Naive B cell (primary cell): ENCODE results near the gene ECHS1. TPM values are rescaled to one million over a fixed set of nuclear protein-coding genes. Genes with fewer than 3 reads are reported as not detected.

ENCODE experiments used
- ATAC-seq, 2 donors: fragments of 150-1000 bp; cut with Tn5 transposase; 2 replicates each; pipeline ENCODE4 v1.10.0; 2021; ENCODE audit warnings: low read depth in 2 of 2, mild to moderate bottlenecking in 2 of 2, moderate library complexity in 2 of 2
- DNase-seq: peaks from one replicate; pipeline ENCODE4 v3.0.0; 2022
- H3K27ac Mint-ChIP-seq, 6 donors: one replicate each; pipeline ENCODE4 v1.8.0; 2020 to 2022; ENCODE audit warnings: mild to moderate bottlenecking in 6 of 6, mixed read lengths in 6 of 6, moderate library complexity in 5 of 6, inconsistent platforms in 2 of 6
- H3K27me3 Mint-ChIP-seq, 3 donors: one replicate each; pipeline ENCODE4 v1.8.0; 2021 to 2022; ENCODE audit warnings: mixed read lengths in 3 of 3, mild to moderate bottlenecking in 1 of 3
- H3K36me3 Mint-ChIP-seq, 2 donors: one replicate each; pipeline ENCODE4 v1.8.0; 2020 to 2022; ENCODE audit warnings: mixed read lengths in 2 of 2, inconsistent platforms in 1 of 2, mild to moderate bottlenecking in 1 of 2
- H3K4me1 Mint-ChIP-seq, 3 donors: one replicate each; pipeline ENCODE4 v1.8.0; 2020 to 2022; ENCODE audit warnings: mixed read lengths in 3 of 3, inconsistent platforms in 1 of 3, mild to moderate bottlenecking in 1 of 3, moderate library complexity in 1 of 3
- H3K4me3 Mint-ChIP-seq, 8 donors: one replicate each; pipeline ENCODE4 v1.8.0; 2020 to 2022; ENCODE audit warnings: mild to moderate bottlenecking in 8 of 8, mixed read lengths in 8 of 8, moderate library complexity in 8 of 8, inconsistent platforms in 2 of 8
- H3K9me3 Mint-ChIP-seq, 7 donors: one replicate each; pipeline ENCODE4 v1.8.0; 2020 to 2022; ENCODE audit warnings: mixed read lengths in 7 of 7, mild to moderate bottlenecking in 5 of 7, inconsistent platforms in 2 of 7, moderate library complexity in 1 of 7
- polyA plus RNA-seq, 6 donors: library from polyadenylated mRNA; unstranded; fragments of 300-500 nt; fragmentation: Illumina TruSeq; gene quantifications; one replicate each; pipeline ENCODE4 v1.2.3, GENCODE V29; 2021; ENCODE audit warnings: low read depth in 6 of 6

ECHS1 gene
- polyA plus RNA-seq, 6 donors from 2014 or later: 89.3 to 121 (median 110) TPM

DNA sequence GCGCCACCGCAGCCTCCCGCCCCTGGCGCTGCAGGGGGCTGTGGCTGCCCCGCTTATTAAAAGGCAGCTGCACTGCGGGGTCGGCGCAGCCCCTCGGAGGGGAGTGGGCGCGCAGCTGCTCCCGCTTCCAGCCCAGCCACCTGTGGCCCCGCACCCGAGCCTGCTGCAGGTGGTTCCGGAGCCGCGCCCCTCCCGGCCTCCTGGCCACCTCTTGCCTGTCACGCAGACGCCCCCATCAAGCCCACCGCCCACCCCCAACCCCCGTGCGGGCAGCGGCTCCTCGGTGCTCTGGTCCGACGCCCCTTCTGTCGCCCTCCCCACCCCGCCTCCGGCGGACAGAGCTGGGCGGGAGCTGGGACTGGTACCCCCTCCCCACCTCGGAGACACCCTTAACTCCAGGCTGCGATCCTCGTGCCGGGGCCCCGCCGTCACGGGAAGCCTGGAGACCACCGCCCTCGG lies 37.0 kb downstream of the ECHS1 start:
- Mint-ChIP-seq H3K4me1 (peaks cover 2 to 15% (median 6%) of the 10 kb centered on the region in 3 donors), H3K4me3 (peak overlapping the region in 2 of 8 donors; percentile 41 to 60), H3K27me3 (peaks cover 13 to 34% (median 21%) of the 10 kb centered on the region in 3 donors), H3K9me3 (peaks cover 0 to 4% (median 0%) of the 10 kb centered on the region in 7 donors), H3K27ac (no peak overlapping the region), H3K36me3 (peaks cover 0 to 14% of the 10 kb centered on the region in 2 donors)
- ATAC-seq: no peak
- no peak for DNase-seq

DNA sequence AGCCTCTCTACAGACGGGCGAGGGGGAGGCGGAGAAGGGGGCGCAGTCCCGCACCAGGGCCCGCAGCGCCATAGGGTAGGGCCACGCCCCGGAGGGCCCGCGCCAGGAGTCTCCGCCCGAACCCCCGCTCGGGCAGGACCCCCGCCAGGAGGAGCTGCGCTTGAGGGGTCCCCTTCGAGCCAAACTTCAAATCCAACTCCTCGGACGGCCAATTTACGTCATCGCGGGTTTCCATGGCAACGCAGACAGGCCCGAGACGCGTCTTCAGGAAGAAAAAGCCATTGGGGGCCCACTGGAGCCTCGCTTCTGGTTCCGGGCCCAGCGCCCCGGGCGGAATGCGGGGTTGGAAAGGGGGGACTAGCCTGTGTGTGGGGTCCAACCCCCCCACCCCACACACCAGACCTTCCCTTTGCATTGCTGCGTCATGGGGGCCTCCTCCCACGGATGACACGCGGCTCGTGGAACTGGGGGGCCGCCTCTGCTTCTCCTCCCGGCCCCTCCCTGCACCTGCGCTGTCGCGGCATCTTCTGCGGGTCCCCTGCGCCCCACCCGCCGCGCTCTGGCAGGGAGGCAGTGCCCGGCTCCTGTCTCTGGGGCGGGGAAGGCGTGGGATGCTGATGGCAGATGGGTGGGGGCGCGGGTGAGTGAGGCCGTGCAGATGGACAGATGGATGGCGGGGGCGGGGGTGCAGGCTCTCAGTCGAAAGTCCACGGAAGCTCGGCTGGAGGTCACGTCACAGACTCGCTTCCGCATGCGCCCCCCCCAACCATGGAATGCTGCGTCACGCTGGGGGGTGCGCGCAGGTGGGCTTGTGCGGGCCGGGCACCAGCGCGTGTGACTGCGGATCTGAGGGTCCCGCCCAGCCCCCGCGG lies 37.7 kb downstream of the ECHS1 start:
- Mint-ChIP-seq H3K27ac (peak overlapping the region in 4 of 6 donors; percentile 65 to 88 (median 76)), H3K36me3 (peaks cover 0 to 14% of the 10 kb centered on the region in 2 donors), H3K9me3 (peaks cover 0 to 4% (median 0%) of the 10 kb centered on the region in 7 donors), H3K4me1 (peaks cover 4 to 15% (median 6%) of the 10 kb centered on the region in 3 donors), H3K4me3 (peak overlapping the region in 7 of 8 donors; percentile 62 to 85 (median 68)), H3K27me3 (peaks cover 9 to 33% (median 21%) of the 10 kb centered on the region in 3 donors)
- peak; percentile 56 to 58 for ATAC-seq
- peak; percentile 79 for DNase-seq

DNA sequence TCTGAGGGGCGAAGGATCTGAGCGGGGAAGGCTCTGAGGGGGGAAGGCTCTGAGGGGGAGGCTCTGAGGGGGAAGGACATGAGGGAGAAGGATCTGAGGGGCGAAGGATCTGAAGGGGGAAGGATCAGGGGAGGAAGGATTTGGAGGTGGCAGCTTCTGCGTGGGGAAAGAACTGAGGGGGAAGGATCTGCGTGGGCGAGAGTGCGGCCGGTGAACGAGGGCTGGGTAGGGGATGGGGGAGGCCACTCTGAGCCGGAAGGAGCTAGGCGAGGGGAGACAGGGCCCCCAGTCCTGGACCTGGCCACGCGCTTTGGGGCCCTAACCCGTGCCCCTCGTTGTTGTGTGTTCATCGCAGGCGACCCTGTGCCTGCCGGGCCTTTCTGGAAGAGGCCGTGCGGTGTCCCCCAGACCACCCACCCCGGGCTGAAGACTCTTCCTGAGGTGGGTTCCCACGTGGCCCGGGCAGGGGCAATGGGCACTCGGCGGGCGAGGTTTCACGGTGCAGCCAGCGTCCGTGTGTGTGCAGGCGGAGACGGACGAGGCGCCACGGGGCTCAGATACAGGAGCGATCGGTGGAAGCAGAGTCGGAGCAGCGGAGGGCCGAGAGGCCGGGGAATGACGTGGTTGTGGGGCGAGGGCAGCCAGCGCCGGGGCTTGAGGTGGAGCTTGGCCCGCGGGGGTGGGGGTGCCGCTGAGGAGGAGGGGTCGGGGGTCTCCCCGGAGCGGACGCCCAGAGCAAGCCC lies 38.5 kb downstream of the ECHS1 start:
- peak; percentile 9 to 23 for ATAC-seq
- Mint-ChIP-seq H3K4me3 (peak overlapping the region in 7 of 8 donors; percentile 20 to 85 (median 68)), H3K27me3 (peaks cover 10 to 37% (median 21%) of the 10 kb centered on the region in 3 donors), H3K27ac (peak overlapping the region; percentile 8 to 86 (median 64)), H3K4me1 (peaks cover 7 to 19% (median 10%) of the 10 kb centered on the region in 3 donors), H3K36me3 (peaks cover 0 to 14% of the 10 kb centered on the region in 2 donors), H3K9me3 (peaks cover 0 to 4% (median 0%) of the 10 kb centered on the region in 7 donors)
- no peak for DNase-seq

DNA sequence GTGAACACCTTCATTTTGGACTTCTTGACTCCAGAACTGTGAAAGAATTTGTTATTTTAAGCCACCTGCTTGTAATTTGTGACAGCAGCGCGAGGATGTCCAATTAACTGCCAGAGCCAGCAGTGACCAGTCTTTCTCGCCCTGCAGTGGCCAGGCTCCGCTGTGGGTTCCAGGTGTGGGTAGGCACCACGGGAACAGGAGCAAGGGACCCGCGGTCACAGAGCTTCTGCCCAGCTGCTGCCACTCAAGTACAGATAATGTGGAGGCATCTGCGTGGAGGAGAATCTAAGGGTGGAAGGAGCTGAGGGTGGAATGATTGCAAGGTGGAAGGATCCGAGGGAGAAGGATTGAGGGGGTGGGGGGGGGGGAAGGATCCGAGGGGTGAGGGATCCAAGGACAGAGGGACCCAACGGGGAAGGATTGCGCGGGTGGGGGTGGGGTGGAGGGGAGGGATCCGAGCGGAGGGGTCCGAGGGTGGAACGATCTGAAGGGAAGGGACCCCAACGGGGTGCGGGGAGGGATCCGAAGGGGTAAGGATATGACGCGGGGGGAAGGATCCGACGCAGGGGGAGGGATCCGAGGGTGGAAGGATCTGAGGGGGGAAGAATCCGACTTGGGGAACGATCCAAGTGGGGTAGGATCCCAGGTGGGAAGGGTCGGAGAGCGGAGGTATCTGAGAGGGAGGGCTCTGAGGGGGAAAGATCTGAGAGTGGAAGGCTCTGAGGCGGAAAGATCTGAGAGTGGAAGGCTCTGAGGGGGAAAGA lies 40.0 kb downstream of the ECHS1 start:
- Mint-ChIP-seq H3K36me3 (peaks cover 0 to 14% of the 10 kb centered on the region in 2 donors), H3K9me3 (peaks cover 0 to 4% (median 0%) of the 10 kb centered on the region in 7 donors), H3K27me3 (peaks cover 15 to 50% (median 30%) of the 10 kb centered on the region in 3 donors), H3K4me1 (peaks cover 13 to 20% (median 15%) of the 10 kb centered on the region in 3 donors), H3K4me3 (peak overlapping the region in 2 of 8 donors; percentile 42 to 74), H3K27ac (peak overlapping the region in 2 of 6 donors; percentile 36 to 77)
- no peak for ATAC-seq
- no peak for DNase-seq

DNA sequence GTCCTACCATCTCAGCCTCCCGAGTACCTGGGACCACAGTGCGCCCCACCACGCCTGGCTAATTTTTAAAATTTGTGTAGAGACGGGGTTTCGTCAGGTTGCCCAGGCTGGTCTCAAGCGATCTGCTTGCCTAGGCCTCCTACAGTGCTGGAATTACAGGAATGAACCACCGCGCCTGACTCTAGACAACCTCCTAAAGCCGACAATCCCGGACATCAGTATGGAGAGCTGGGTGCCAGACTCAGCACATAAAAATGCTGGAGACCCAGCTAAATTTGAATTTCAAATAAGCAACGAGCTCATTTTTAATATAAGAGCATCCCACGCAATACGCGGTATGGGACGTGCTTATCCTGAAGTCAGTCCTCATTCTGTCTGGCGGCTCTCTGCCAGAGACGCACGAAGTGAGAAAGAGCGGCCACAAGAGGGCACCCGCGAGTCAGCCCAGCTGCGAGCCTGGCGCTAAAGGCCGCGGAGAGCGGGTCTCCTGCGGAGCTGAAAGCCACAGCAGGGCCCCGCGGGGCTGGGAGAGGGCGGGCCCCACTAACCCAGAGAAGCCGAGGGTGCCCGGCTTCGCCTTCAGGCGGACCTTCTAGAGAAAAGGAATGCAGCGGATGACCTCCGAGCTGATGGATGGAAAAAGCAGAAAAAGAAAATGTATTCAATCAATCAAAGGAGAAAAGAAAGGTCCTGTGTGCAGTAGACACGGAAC lies 43.5 kb downstream of the ECHS1 start:
- peaks cover 21 to 27% (median 25%) of the 10 kb centered on the region in 3 donors for H3K4me1 Mint-ChIP-seq
- ATAC-seq: peak; percentile 88 to 92
- peak overlapping the region; percentile 8 to 83 (median 65) for H3K4me3 Mint-ChIP-seq
- H3K27me3 Mint-ChIP-seq: peaks cover 31 to 77% (median 62%) of the 10 kb centered on the region in 3 donors
- peak; percentile 81 for DNase-seq
- peaks cover 0 to 4% (median 0%) of the 10 kb centered on the region in 7 donors for H3K9me3 Mint-ChIP-seq
- peaks cover 0 to 14% of the 10 kb centered on the region in 2 donors for H3K36me3 Mint-ChIP-seq
- peak overlapping the region in 3 of 6 donors; percentile 11 to 47 (median 44) for H3K27ac Mint-ChIP-seq

DNA sequence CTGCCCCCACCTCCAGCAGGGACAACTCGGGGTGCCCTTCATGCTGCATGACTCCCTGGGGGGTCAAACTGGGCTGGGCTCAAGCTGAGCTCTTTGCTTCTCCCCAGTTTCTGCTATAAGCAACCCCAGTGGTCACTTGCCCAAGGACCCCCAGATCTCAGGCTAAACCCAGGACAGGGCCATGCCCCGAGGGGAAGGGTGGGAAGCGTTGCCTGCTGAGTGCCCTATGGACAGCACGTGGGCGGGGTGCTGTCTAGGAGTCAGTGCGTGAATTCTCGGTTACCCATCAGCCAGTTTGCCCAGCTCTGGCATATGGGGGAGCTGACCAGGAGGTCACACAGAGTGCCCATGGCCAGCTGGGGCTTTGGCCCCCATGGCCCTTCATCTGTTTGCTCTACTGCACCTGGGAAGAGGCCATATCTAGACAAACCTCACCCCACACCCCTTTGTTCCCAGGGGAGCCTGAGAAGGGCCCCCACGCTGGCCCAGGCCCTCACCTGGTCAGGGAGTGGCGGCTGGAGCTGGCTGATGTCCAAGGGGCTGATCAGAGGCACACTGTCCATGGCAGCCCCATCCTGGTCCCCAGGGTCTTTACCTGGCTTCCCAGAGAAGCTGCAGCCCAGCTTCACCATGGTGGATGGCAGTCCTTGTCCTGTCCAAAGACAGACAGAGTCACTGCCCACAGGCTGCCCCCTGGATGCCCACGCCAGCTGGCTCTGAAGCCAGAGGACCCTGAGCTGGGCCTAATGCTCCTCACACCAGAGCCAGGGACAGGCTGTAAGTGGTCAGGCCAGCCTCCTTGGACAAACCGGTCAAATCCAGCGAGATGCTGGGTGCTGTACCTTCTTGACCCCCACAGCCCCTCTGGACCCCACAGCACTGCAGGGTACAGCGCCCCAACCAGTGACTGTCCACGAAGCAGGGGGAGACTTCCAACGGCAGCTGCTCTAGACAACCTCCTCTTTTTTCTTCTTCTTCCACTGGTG lies 44.5 kb downstream of the ECHS1 start:
- ATAC-seq (no peak), DNase-seq (no peak)
- Mint-ChIP-seq H3K4me3 (no peak overlapping the region), H3K4me1 (peaks cover 21 to 25% (median 24%) of the 10 kb centered on the region in 3 donors), H3K9me3 (peaks cover 0 to 4% (median 0%) of the 10 kb centered on the region in 7 donors), H3K27ac (peak overlapping the region in 1 of 6 donors; percentile 44), H3K36me3 (peaks cover 0 to 14% of the 10 kb centered on the region in 2 donors), H3K27me3 (peaks cover 31 to 75% (median 62%) of the 10 kb centered on the region in 3 donors)

DNA sequence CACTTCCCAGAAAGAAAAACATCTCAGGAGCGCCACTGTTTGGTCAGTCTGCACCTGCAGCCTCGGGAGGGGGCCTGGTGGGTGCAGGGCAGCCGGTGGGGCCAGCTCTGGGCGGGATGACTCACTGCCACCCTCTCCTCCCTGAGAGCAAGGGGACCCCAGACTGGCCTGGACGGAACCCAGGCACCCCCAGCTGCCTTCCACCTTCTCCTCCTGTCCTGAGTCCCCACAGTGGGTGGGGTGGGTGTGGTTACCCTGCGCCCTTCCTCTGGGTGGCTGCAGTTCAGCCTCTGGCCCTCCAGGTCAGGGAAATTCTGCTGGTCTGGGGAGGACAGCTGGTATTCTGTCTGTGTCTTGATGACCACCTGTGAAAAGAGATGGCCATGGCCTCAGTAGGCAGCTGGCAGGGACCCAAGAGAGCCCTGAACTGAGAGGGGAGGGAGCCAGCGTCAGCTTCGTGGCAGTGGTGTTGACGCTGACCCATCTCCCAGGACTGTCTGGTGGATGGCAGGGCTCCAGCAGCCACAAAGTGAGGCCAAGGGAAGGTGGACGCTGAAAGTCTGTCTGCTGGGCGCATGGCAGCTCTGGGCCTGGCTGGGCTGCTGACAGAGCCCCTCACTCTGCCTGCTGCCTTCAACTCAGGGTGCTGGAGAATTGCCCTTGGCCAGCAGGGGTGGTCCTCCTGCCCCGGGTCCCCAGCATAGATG lies 45.4 kb downstream of the ECHS1 start:
- H3K4me3 Mint-ChIP-seq: no peak overlapping the region
- ATAC-seq: no peak
- peaks cover 0 to 5% of the 10 kb centered on the region in 2 donors for H3K36me3 Mint-ChIP-seq
- peaks cover 16 to 25% (median 20%) of the 10 kb centered on the region in 3 donors for H3K4me1 Mint-ChIP-seq
- no peak overlapping the region for H3K27ac Mint-ChIP-seq
- H3K27me3 Mint-ChIP-seq: peaks cover 30 to 74% (median 56%) of the 10 kb centered on the region in 3 donors
- DNase-seq: no peak
- H3K9me3 Mint-ChIP-seq: peaks cover 0 to 4% (median 0%) of the 10 kb centered on the region in 7 donors

DNA sequence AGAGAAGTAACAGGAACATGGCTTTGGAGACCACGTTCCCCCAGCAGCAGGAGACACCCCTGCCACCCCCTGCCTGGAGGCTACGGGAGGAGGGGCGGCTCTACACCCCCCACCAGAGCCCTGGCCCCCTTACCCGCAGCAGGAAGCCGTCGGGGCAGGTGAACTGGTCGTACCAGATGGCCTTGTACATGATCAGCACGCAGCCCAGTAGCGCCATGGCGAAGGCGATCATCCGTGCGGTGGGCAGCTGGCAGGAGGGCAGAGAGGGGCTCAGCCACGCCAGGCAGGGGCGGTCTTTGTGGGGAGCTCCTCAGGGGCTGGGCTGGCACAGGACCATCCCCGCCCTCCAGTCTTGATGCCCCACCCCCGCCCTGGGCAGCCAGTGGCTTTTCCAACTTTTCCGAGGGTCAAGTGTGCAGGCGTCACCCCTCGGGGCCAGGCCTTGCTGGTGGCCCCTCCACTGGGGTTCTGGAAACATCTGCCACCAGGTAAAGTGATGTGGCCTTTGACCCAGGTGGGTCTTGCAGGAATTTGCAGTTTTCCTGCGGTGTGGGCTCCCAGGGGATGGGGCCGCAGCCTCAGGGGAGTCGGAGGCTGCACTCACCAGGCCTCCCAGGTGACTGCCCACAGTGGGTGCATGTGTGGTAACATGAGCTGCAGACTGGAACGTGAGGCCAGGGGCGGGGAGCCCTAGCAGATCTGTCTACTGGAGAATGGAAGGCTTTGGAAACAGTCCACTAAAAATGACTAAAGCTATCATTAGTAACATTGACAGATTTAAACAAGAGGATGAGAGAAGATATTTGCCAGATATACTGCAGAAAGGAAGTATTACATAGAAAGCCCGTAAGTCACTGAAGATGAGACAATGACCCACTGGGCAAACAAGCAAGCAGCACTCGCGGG lies 46.2 kb downstream of the ECHS1 start:
- DNase-seq (no peak), ATAC-seq (no peak)
- H3K27me3 Mint-ChIP-seq: peaks cover 22 to 73% (median 52%) of the 10 kb centered on the region in 3 donors
- H3K27ac Mint-ChIP-seq: no peak overlapping the region
- peaks cover 0 to 4% (median 0%) of the 10 kb centered on the region in 7 donors for H3K9me3 Mint-ChIP-seq
- peaks cover 15 to 25% (median 20%) of the 10 kb centered on the region in 3 donors for H3K4me1 Mint-ChIP-seq
- no peaks in the 10 kb centered on the region for H3K36me3 Mint-ChIP-seq
- no peak overlapping the region for H3K4me3 Mint-ChIP-seq

DNA sequence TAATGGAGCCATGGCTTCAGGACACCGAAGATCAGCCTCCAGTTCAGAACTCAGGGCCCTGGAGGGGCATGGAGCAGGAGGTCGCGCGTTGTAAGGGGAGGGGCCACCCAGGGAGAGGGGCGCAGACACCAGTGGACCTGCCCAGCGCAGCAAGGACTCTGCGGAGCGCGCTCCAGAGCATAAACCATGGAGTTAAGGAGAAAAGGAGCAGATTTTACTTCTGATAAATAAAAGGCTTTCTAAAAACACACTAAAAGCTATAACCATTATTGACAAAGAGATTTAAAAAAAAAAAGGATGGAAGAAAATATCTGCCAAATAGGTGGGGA lies 47.0 kb downstream of the ECHS1 start:
- ATAC-seq (no peak), DNase-seq (no peak)
- H3K4me3 Mint-ChIP-seq: peak overlapping the region in 7 of 8 donors; percentile 41 to 86 (median 65)
- peaks cover 22 to 67% (median 47%) of the 10 kb centered on the region in 3 donors for H3K27me3 Mint-ChIP-seq
- peaks cover 15 to 25% (median 20%) of the 10 kb centered on the region in 3 donors for H3K4me1 Mint-ChIP-seq
- H3K36me3 Mint-ChIP-seq: no peaks in the 10 kb centered on the region
- H3K9me3 Mint-ChIP-seq: peaks cover 0 to 4% (median 0%) of the 10 kb centered on the region in 7 donors
- H3K27ac Mint-ChIP-seq: no peak overlapping the region
